Measurements from ENCODE around the gene R3HCC1L. TPM values are rescaled to one million over a fixed set of nuclear protein-coding genes. Genes with fewer than 3 reads are reported as not detected.

The R3HCC1L gene
- total RNA-seq, 1 experiment from 2014 or later: 9.8 TPM

- no peak for DNase-seq (ENCODE audit: low spot score)
Measured at GRCh38 chr10:98260350-98260749, 125.9 kb downstream of the R3HCC1L start.

GRCh38 chr10:98260752-98261151 lies 126.3 kb downstream of the R3HCC1L start:
- DNase-seq (ENCODE audit: low spot score): no peak

- DNase-seq (ENCODE audit: low spot score): no peak
Measured at GRCh38 chr10:98261436-98262277, 127.2 kb downstream of the R3HCC1L start.

GRCh38 chr10:98262571-98262970 lies 128.1 kb downstream of the R3HCC1L start:
- peak; percentile 28 for DNase-seq (ENCODE audit: low spot score)

- no peak for DNase-seq (ENCODE audit: low spot score)
Measured at GRCh38 chr10:98263088-98263487, 128.6 kb downstream of the R3HCC1L start.

- DNase-seq (ENCODE audit: low spot score): no peak
Measured at GRCh38 chr10:98264378-98265065, 130.1 kb downstream of the R3HCC1L start.

GRCh38 chr10:98265403-98266378 lies 131.2 kb downstream of the R3HCC1L start:
- no peak for DNase-seq (ENCODE audit: low spot score)

- no peak for DNase-seq (ENCODE audit: low spot score)
Measured at GRCh38 chr10:98266647-98267046, 132.2 kb downstream of the R3HCC1L start.

- peak; percentile 38 for DNase-seq (ENCODE audit: low spot score)
Measured at GRCh38 chr10:98267069-98267893, 132.8 kb downstream of the R3HCC1L start.

- DNase-seq (ENCODE audit: low spot score): peak; percentile 19
Measured at GRCh38 chr10:98267894-98268693, 133.6 kb downstream of the R3HCC1L start, which contains the start of gene LOXL4. Gene LOXL4 (minus strand): TSS chr10:98268194. CDS start chr10:98263019, 5,175 bp downstream.

GRCh38 chr10:98268694-98269431 lies 134.4 kb downstream of the R3HCC1L start:
- DNase-seq (ENCODE audit: low spot score): peak; percentile 49

GRCh38 chr10:98269435-98269912 lies 135.0 kb downstream of the R3HCC1L start:
- DNase-seq (ENCODE audit: low spot score): peak; percentile 97

GRCh38 chr10:98270073-98270740 lies 135.8 kb downstream of the R3HCC1L start:
- DNase-seq (ENCODE audit: low spot score): no peak

GRCh38 chr10:98270786-98271185 lies 136.3 kb downstream of the R3HCC1L start:
- DNase-seq (ENCODE audit: low spot score): no peak

- no peak for DNase-seq (ENCODE audit: low spot score)
Measured at GRCh38 chr10:98272245-98272644, 137.8 kb downstream of the R3HCC1L start.

GRCh38 chr10:98272656-98273055 lies 138.2 kb downstream of the R3HCC1L start:
- no peak for DNase-seq (ENCODE audit: low spot score)

- peak; percentile 16 for DNase-seq (ENCODE audit: low spot score)
Measured at GRCh38 chr10:98273057-98273850, 138.8 kb downstream of the R3HCC1L start.

- no peak for DNase-seq (ENCODE audit: low spot score)
Measured at GRCh38 chr10:98274562-98274961, 140.1 kb downstream of the R3HCC1L start.
